ENCODE measurements around the gene LRRC72. TPM values are rescaled to one million over a fixed set of nuclear protein-coding genes. Genes with fewer than 3 reads are reported as not detected.

Gene LRRC72
- total and polyA plus RNA-seq, 9 of the 15 experiments (the other 6 are each of a cell fraction or from before 2014, with no cell fraction given): 0.10 TPM; not detected in 8

DNA sequence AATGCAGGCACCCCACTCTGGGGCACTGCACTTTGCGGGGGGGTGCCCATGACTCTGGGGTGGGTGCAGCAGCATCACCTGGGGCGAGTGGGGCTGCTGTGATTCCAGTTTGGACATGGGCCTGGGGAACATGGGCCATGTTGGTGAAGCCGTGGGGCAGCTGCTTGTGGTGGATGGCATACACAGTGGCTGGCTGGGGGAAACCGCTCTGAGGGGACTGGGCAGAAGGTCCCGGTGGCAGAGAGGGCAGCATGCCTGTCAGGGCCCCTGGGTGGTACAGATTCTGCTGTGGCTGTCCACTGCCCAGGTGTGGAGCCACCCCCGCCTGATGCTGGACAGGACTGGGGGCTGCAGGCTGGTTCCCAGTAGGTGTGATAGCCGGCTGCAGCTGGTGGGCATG is 57.2 kb downstream of the LRRC72 start:
- in situ Hi-C loops (cut with MboI): no loop called here
- ChIA-PET CTCF (ENCODE audit: low intra/inter-chr PET ratio) (no interaction called here), POLR2A (interaction anchor here (0.5 to 0.6 kb wide), 2 partner anchors 10 to 130 kb away, joined by 3 read pairs; no protein-coding TSS in a partner anchor)
- 55% methylated on average over 5 of the region's 7 CpGs for WGBS (ENCODE audit: insufficient coverage, low coverage, missing lambda C conversion rate)
- no peak overlapping the region for H3K4me2 ChIP-seq (ENCODE audit: insufficient read depth, low read length)
- no peak for ATAC-seq
- no peaks in the 10 kb centered on the region for H3K79me2 ChIP-seq (ENCODE audit: control insufficient read depth, insufficient read depth, low read length)
- intact Hi-C loops (cut with micrococcal nuclease): loop anchor here (5.0 kb wide), 1 partner anchor 507 kb away; no protein-coding TSS in a partner anchor
- no peak overlapping the region for H3K9ac ChIP-seq (ENCODE audit: insufficient read depth in 1 of 2, low read depth in 2 of 2, low read length in 2 of 2)
- FAIRE-seq: no peak
- H2AFZ ChIP-seq (ENCODE audit: low read depth, low read length): no peak overlapping the region
- H3K4me1 ChIP-seq (replicated peaks in 1 of 2; ENCODE audit: control insufficient read depth in 2 of 2, insufficient read depth in 2 of 2, low read length in 2 of 2): peaks cover 6 to 11% of the 10 kb centered on the region in 2 experiments; a peak in 3 of 5 replicates
- no peaks in the 10 kb centered on the region for H3K9me1 ChIP-seq (ENCODE audit: control insufficient read depth, insufficient read depth, low read length)
- TF ChIP-seq, protein P1, sequence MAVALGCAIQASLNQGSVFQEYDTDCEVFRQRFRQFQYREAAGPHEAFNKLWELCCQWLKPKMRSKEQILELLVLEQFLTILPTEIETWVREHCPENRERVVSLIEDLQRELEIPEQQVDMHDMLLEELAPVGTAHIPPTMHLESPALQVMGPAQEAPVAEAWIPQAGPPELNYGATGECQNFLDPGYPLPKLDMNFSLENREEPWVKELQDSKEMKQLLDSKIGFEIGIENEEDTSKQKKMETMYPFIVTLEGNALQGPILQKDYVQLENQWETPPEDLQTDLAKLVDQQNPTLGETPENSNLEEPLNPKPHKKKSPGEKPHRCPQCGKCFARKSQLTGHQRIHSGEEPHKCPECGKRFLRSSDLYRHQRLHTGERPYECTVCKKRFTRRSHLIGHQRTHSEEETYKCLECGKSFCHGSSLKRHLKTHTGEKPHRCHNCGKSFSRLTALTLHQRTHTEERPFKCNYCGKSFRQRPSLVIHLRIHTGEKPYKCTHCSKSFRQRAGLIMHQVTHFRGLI (CRISPR knock-in tag; IDR thresholded peaks at IDR 0.05): no peak
- TF ChIP-seq, protein P2, sequence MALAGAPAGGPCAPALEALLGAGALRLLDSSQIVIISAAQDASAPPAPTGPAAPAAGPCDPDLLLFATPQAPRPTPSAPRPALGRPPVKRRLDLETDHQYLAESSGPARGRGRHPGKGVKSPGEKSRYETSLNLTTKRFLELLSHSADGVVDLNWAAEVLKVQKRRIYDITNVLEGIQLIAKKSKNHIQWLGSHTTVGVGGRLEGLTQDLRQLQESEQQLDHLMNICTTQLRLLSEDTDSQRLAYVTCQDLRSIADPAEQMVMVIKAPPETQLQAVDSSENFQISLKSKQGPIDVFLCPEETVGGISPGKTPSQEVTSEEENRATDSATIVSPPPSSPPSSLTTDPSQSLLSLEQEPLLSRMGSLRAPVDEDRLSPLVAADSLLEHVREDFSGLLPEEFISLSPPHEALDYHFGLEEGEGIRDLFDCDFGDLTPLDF (CRISPR knock-in tag; IDR thresholded peaks at IDR 0.05): no peak
- TF ChIP-seq, protein P3, sequence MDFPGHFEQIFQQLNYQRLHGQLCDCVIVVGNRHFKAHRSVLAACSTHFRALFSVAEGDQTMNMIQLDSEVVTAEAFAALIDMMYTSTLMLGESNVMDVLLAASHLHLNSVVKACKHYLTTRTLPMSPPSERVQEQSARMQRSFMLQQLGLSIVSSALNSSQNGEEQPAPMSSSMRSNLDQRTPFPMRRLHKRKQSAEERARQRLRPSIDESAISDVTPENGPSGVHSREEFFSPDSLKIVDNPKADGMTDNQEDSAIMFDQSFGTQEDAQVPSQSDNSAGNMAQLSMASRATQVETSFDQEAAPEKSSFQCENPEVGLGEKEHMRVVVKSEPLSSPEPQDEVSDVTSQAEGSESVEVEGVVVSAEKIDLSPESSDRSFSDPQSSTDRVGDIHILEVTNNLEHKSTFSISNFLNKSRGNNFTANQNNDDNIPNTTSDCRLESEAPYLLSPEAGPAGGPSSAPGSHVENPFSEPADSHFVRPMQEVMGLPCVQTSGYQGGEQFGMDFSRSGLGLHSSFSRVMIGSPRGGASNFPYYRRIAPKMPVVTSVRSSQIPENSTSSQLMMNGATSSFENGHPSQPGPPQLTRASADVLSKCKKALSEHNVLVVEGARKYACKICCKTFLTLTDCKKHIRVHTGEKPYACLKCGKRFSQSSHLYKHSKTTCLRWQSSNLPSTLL (IDR thresholded peaks at IDR 0.05): no peak
- no peaks in the 10 kb centered on the region for H3K27me3 ChIP-seq (ENCODE audit: control insufficient read depth in 2 of 2, insufficient read depth in 2 of 2, low read length in 2 of 2)
- no peaks in the 10 kb centered on the region for H3K9me3 ChIP-seq (replicated peaks; ENCODE audit: control insufficient read depth, insufficient read depth, low read depth, low read length)
- H3K27ac ChIP-seq (ENCODE audit: extremely low read depth, low read depth, low read length): no peak overlapping the region
- no peak overlapping the region for H3K4me3 ChIP-seq
- no TSS peak for BruUV-seq (replicated peaks)
- DNase-seq (ENCODE audit: extremely low read depth in 1 of 4, low spot score in 3 of 4): no peak
- H4K20me1 ChIP-seq (replicated peaks; ENCODE audit: control insufficient read depth, insufficient read depth, low read length): no peaks in the 10 kb centered on the region
- H3K36me3 ChIP-seq (ENCODE audit: control insufficient read depth, insufficient read depth, low read length): no peaks in the 10 kb centered on the region
